GM13976 (cell line): Measurements from ENCODE around the gene CST2.
"Not testable (repeated sequence)": the region's sequence is repeated elsewhere in the genome, so short reads cannot be mapped to it uniquely, and the experiment has no call there.

ENCODE experiments used
- DNase-seq: peaks from one replicate; pipeline ENCODE4 v3.0.0; 2012; ENCODE audit warnings: low spot score
- CTCF ChIP-seq: IDR thresholded peaks from 2 replicates; pipeline ENCODE4 v1.5.1; 2012; ENCODE audit warnings: borderline replicate concordance, mild to moderate bottlenecking; ENCODE audit not compliant: insufficient read depth; ENCODE audit errors: extremely low read depth, missing control alignments, control extremely low read depth
- in situ Hi-C: fragments of 300-500 bp; cut with MboI; formaldehyde crosslinking; loops from one replicate; pipeline ENCODE4 v1.12.0; 2022; ENCODE audit warnings: low sequenced_read_pairs, mixed read lengths, inconsistent platforms; ENCODE audit not compliant: unreplicated experiment

The CST2 gene

GRCh38 chr20:23800865-23801264, 25.7 kb downstream of the CST2 start:
- in situ Hi-C loops, result no loop called here
- DNase-seq, result no peak
- no peak for TF ChIP-seq CTCF

GRCh38 chr20:23799216-23799847, 27.2 kb downstream of the CST2 start:
- TF ChIP-seq CTCF, result peak; percentile 42
- DNase-seq, in situ Hi-C loops: not testable (repeated sequence)

- in situ Hi-C loops, result no loop called here
- no peak for DNase-seq
- TF ChIP-seq CTCF, result no peak
Observed at GRCh38 chr20:23795526-23795925, 31.0 kb downstream of the CST2 start.

- in situ Hi-C loops, result no loop called here
- TF ChIP-seq CTCF, result no peak
Observed at GRCh38 chr20:23794841-23795240, 31.7 kb downstream of the CST2 start.

GRCh38 chr20:23794065-23794464, 32.5 kb downstream of the CST2 start:
- in situ Hi-C loops, result no loop called here
- TF ChIP-seq CTCF, result no peak
- no peak for DNase-seq

More at GRCh38 chr20:23794841-23795240, 31.7 kb downstream of the CST2 start:
- DNase-seq, result no peak

- TF ChIP-seq CTCF, result no peak
- in situ Hi-C loops, result no loop called here
- no peak for DNase-seq
Observed at GRCh38 chr20:23783447-23783846, 43.1 kb downstream of the CST2 start.

- no peak for DNase-seq
- peak; percentile 46 for TF ChIP-seq CTCF
- in situ Hi-C loops, result no loop called here
Observed at GRCh38 chr20:23782366-23782983, 44.1 kb downstream of the CST2 start.

- DNase-seq, in situ Hi-C loops: not testable (repeated sequence)
Observed at GRCh38 chr20:23778676-23779075, 47.9 kb downstream of the CST2 start.

GRCh38 chr20:23777380-23777779, 49.1 kb downstream of the CST2 start:
- DNase-seq, in situ Hi-C loops: not testable (repeated sequence)
